ENCODE measurements around the gene WDR5. TPM values are rescaled to one million over a fixed set of nuclear protein-coding genes. Genes with fewer than 3 reads are reported as not detected.
A peak's percentile ranks its signal among the peaks of the same experiment; 100 is the strongest.

The WDR5 gene
- total and polyA plus RNA-seq, 10 of the 15 experiments (the other 5 are each of a cell fraction or from before 2014, with no cell fraction given), result 1.4 to 43.7 (median 33.2) TPM

DNA sequence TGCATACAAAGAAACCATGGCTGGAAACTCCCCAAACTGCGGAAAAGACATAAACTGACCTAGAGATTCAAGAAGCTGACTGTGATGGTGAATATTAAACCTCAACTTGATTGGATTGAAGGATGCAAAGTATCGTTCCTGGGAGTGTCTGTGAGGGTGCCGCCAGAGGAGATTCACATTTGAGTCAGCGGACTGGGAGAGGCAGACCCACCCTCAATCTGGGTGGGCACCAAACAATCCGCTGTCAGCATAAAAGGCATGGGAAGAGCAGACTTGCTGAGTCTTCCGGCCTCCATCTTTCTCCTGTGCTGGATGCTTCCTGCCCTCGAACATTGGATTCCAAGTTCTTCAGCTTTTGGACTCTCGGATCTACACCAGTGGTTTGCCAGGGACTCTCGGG, 24.8 kb upstream of the WDR5 start:
- ChIA-PET RAD21 (ENCODE audit: unreplicated experiment) (interaction anchor here (0.7 kb wide), 1 partner anchor 25 kb away, joined by 5 read pairs; the partner anchor contains the start of gene WDR5), SMC1A (ENCODE audit: uncharacterized antibody, unreplicated experiment) (no interaction called here), CTCF (interaction anchor here (1.1 to 1.3 kb wide), 2 partner anchors 12 to 117 kb away, joined by 3 to 5 read pairs; no protein-coding TSS in a partner anchor), POLR2A (no interaction called here)
- Histone ChIP-seq H3K4me3 (no peak overlapping the region), H3K9ac (ENCODE audit: control insufficient read depth, insufficient read depth, low read length) (no peak overlapping the region), H3K27me3 (replicated peaks in 1 of 2; ENCODE audit: control insufficient read depth in 2 of 2, insufficient read depth in 2 of 2, low read length in 1 of 2) (no peaks in the 10 kb centered on the region), H3K36me3 (ENCODE audit: control insufficient read depth in 2 of 2, insufficient read depth in 2 of 2, low read length in 1 of 2) (no peaks in the 10 kb centered on the region), H4K20me1 (ENCODE audit: control insufficient read depth, insufficient read depth) (no peaks in the 10 kb centered on the region), H3K4me2 (ENCODE audit: control insufficient read depth, insufficient read depth) (no peak overlapping the region), H3K27ac (ENCODE audit: control insufficient read depth, insufficient read depth) (no peak overlapping the region), H3K4me1 (ENCODE audit: control insufficient read depth, insufficient read depth, low read length) (no peaks in the 10 kb centered on the region), H2AFZ (ENCODE audit: control insufficient read depth, low read depth, low read length) (no peak overlapping the region), H3K9me3 (replicated peaks; ENCODE audit: control insufficient read depth, insufficient read depth, low read length) (no peaks in the 10 kb centered on the region), H3K79me2 (ENCODE audit: control insufficient read depth, insufficient read depth, low read length) (no peaks in the 10 kb centered on the region)
- no peak for DNase-seq (ENCODE audit: low read depth, low spot score)
- no TSS peak for BruUV-seq (replicated peaks)
- intact Hi-C loops (cut with micrococcal nuclease; ENCODE audit: unreplicated experiment), result no loop called here
- 69% methylated on average over 9 of the region's 9 CpGs for WGBS (ENCODE audit: insufficient coverage, insufficient replicate concordance, low lambda C conversion rate, missing lambda C conversion rate)
- no peak for FAIRE-seq
- ATAC-seq, result 0 out of 3 replicates have a peak, but pooled peaks have one; percentile 39
- in situ Hi-C loops (cut with MboI), result no loop called here
- TF ChIP-seq MTA2 (IDR thresholded peaks at IDR 0.05; ENCODE audit: low read depth) (no peak), RAD51 (IDR thresholded peaks at IDR 0.05) (no peak), SPI1 (IDR thresholded peaks at IDR 0.05; ENCODE audit: borderline replicate concordance, insufficient read depth, low read depth, low read length) (no peak), MEF2A (IDR thresholded peaks at IDR 0.05; ENCODE audit: insufficient read depth, low read depth, low read length) (no peak), STAT3 (IDR thresholded peaks at IDR 0.05; ENCODE audit: low read depth, low read length) (no peak), ASH2L (IDR thresholded peaks at IDR 0.05; ENCODE audit: borderline replicate concordance, low read depth) (no peak), HDGF (IDR thresholded peaks at IDR 0.05) (no peak), CHD1 (IDR thresholded peaks at IDR 0.05; ENCODE audit: low read depth, low read length) (no peak), KAT2A (conservative IDR thresholded peaks at IDR 0.05; ENCODE audit: control insufficient read depth, low read depth, low read length) (no peak), FOS (IDR thresholded peaks at IDR 0.05; ENCODE audit: borderline replicate concordance, extremely low read depth, insufficient read length) (no peak)
- TF ChIP-seq, protein P1, sequence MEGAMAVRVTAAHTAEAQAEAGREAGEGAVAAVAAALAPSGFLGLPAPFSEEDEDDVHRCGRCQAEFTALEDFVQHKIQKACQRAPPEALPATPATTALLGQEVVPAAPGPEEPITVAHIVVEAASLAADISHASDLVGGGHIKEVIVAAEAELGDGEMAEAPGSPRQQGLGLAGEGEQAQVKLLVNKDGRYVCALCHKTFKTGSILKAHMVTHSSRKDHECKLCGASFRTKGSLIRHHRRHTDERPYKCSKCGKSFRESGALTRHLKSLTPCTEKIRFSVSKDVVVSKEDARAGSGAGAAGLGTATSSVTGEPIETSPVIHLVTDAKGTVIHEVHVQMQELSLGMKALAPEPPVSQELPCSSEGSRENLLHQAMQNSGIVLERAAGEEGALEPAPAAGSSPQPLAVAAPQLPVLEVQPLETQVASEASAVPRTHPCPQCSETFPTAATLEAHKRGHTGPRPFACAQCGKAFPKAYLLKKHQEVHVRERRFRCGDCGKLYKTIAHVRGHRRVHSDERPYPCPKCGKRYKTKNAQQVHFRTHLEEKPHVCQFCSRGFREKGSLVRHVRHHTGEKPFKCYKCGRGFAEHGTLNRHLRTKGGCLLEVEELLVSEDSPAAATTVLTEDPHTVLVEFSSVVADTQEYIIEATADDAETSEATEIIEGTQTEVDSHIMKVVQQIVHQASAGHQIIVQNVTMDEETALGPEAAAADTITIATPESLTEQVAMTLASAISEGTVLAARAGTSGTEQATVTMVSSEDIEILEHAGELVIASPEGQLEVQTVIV (IDR thresholded peaks at IDR 0.05; ENCODE audit: borderline replicate concordance, partially characterized antibody), result no peak

All from GM12878 (cell line).